HG03558 (cell line): ENCODE measurements around the gene MKRN2.
"Not testable (repeated sequence)": the region's sequence is repeated elsewhere in the genome, so short reads cannot be mapped to it uniquely, and the experiment has no call there.

Experiments used
- ATAC-seq: cut with Tn5 transposase; IDR thresholded peaks from one replicate; pipeline ENCODE4 v1.9.1; 2021; ENCODE audit warnings: moderate number of reproducible peaks; ENCODE audit not compliant: unreplicated experiment; ENCODE audit errors: extremely low read depth

The MKRN2 gene

GRCh38 chr3:12624964-12625363, 68.1 kb downstream of the MKRN2 start:
- not testable (repeated sequence) for ATAC-seq

- ATAC-seq: no peak
Observed at GRCh38 chr3:12627370-12627769, 70.5 kb downstream of the MKRN2 start.

GRCh38 chr3:12628813-12629212, 71.9 kb downstream of the MKRN2 start:
- no peak for ATAC-seq

- no peak for ATAC-seq
Observed at GRCh38 chr3:12629560-12629959, 72.7 kb downstream of the MKRN2 start.

GRCh38 chr3:12630292-12630691, 73.4 kb downstream of the MKRN2 start:
- no peak for ATAC-seq

GRCh38 chr3:12630843-12631242, 74.0 kb downstream of the MKRN2 start:
- not testable (repeated sequence) for ATAC-seq

- ATAC-seq: no peak
Observed at GRCh38 chr3:12632523-12632922, 75.6 kb downstream of the MKRN2 start.

- ATAC-seq: no peak
Observed at GRCh38 chr3:12633108-12633507, 76.2 kb downstream of the MKRN2 start.
